ENCODE data around the gene C5. TPM values are rescaled to one million over a fixed set of nuclear protein-coding genes. Genes with fewer than 3 reads are reported as not detected.
"Not testable (repeated sequence)": the region's sequence is repeated elsewhere in the genome, so short reads cannot be mapped to it uniquely, and the experiment has no call there.

The C5 gene
- total RNA-seq, 1 donor from 2014 or later = 2.0 TPM

DNA sequence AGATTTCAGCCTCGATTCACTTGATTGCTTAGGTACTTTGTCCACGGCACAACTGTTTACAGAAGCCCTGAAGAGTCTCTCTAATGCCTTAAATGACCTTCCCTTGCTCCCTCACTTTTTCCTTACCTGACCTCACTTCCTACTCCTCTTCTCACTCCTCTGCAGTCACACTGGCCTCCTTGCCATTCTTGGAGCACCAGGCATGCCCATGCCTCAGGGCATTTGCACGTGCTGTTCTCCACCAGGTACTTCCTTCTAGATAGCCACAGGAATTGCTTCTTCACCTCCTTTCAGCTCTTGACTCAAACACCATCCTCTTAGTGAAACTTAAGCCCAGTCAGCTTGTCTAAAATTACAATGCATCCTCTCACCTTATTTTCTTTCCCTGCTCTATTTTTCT lies 71.1 kb downstream of the C5 start:
- intact Hi-C loops (cut with DNase I) = no loop called here

DNA sequence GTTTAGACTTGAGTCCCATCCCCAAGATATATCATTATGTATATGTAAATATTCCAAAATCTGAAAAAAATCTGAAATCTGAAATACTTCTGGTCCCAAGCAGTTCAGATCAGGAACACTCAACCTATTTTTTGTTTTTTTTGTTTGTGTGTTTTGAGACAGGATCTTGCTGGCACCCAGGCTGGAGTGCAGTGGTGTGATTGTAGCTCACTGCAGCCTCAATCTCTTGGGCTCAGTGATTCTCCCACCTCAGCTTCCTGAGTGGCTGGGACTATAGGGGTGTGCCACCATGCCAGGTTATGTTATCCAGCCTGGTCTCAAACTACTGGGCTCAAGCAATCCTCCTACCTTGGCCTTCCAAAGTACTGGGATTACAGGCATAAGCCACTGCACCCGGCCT lies 72.8 kb downstream of the C5 start:
- no peaks in the 10 kb centered on the region for H3K4me1 ChIP-seq
- H3K36me3 ChIP-seq = no peaks in the 10 kb centered on the region
- no peak for DNase-seq (ENCODE audit: extremely low spot score in 2 of 2)
- no peak overlapping the region for H3K27ac ChIP-seq
- H3K27me3 ChIP-seq = no peaks in the 10 kb centered on the region
- intact Hi-C loops (cut with DNase I) = no loop called here
- no peak for TF ChIP-seq POLR2A (IDR thresholded peaks at IDR 0.05)
- TF ChIP-seq POLR2AphosphoS5 (IDR thresholded peaks at IDR 0.05; ENCODE audit: insufficient read depth in 1 of 2, low read depth in 1 of 2) = no peak
- TF ChIP-seq, protein P1, sequence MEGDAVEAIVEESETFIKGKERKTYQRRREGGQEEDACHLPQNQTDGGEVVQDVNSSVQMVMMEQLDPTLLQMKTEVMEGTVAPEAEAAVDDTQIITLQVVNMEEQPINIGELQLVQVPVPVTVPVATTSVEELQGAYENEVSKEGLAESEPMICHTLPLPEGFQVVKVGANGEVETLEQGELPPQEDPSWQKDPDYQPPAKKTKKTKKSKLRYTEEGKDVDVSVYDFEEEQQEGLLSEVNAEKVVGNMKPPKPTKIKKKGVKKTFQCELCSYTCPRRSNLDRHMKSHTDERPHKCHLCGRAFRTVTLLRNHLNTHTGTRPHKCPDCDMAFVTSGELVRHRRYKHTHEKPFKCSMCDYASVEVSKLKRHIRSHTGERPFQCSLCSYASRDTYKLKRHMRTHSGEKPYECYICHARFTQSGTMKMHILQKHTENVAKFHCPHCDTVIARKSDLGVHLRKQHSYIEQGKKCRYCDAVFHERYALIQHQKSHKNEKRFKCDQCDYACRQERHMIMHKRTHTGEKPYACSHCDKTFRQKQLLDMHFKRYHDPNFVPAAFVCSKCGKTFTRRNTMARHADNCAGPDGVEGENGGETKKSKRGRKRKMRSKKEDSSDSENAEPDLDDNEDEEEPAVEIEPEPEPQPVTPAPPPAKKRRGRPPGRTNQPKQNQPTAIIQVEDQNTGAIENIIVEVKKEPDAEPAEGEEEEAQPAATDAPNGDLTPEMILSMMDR (IDR thresholded peaks at IDR 0.05) = no peak
- H3K9me3 ChIP-seq = no peaks in the 10 kb centered on the region
- H3K4me3 ChIP-seq = no peak overlapping the region

More for the DNA sequence above, 71.1 kb downstream of the C5 start:
- TF ChIP-seq, protein P1 (IDR thresholded peaks at IDR 0.05) = no peak
- no peak for TF ChIP-seq POLR2A (IDR thresholded peaks at IDR 0.05)
- H3K4me1 ChIP-seq = no peaks in the 10 kb centered on the region
- no peaks in the 10 kb centered on the region for H3K9me3 ChIP-seq
- no peaks in the 10 kb centered on the region for H3K27me3 ChIP-seq
- no peak overlapping the region for H3K4me3 ChIP-seq
- no peaks in the 10 kb centered on the region for H3K36me3 ChIP-seq
- H3K27ac ChIP-seq = no peak overlapping the region
- DNase-seq (ENCODE audit: extremely low spot score in 2 of 2) = no peak

DNA sequence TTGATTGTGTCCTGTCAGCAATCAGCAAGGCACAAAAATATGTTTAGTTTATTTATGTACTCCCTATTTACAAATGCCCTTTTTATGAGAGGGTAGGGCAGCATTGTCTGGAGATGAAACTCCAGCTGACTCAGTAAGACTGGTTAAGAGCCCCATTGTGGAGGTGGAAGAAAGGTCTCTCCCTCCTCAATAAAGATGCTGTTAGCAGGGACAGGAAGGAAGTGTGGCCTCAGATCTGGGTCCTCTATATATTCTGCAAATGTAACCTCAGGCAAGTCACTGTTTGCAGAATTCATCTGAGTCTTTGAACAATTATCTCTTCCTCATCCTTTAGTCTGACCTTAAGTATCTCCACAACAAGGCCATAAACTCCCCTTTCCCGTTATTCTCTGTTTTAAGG lies 75.2 kb downstream of the C5 start:
- Histone ChIP-seq H3K9me3 (no peaks in the 10 kb centered on the region), H3K27ac (no peak overlapping the region), H3K36me3 (no peaks in the 10 kb centered on the region), H3K27me3 (no peaks in the 10 kb centered on the region), H3K4me3 (no peak overlapping the region), H3K4me1 (no peaks in the 10 kb centered on the region)
- TF ChIP-seq POLR2A (IDR thresholded peaks at IDR 0.05) (no peak), POLR2AphosphoS5 (IDR thresholded peaks at IDR 0.05; ENCODE audit: insufficient read depth in 1 of 2, low read depth in 1 of 2) (no peak)
- TF ChIP-seq, protein P1 (IDR thresholded peaks at IDR 0.05) = no peak
- intact Hi-C loops (cut with DNase I) = no loop called here
- DNase-seq (ENCODE audit: extremely low spot score in 2 of 2) = no peak

DNA sequence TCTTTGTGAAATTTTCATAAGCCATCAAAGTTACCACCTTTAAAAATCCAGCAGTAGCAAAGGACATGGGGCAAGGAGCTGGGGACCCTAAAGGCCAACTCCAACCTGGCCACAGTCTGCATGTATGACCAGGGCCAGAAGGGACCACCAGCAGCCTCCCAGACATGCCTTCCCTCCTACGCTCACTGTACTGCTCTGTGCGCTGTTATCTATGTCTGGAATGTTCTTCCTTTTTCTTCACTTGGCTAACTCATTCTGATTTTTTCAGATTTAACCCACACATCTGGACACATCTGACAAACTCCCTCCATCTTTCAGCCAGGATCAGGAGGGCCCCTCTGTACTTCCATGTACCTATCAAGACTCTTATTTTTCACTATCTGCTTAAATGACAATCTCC lies 75.9 kb downstream of the C5 start:
- H3K27me3 ChIP-seq = no peaks in the 10 kb centered on the region

DNA sequence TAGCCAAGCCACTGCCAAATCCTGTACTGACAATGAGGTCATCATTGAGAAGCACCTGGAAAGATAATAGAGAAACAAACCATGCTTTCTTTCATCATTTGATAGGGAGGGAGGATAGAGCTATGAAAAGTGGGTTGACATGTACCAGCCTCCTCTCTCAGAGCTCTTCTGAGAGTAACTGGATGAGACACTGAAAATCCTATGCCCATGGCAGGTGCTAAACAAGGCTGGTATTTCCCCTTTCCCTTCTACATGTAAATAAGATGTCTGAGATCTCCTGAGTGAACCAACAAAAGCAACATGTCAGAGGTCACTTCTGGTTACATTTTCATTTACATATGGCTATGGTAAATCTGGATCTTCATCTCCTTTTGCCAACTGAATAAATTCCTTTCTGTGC lies 78.1 kb downstream of the C5 start:
- Histone ChIP-seq H3K27ac (no peak overlapping the region), H3K4me3 (no peak overlapping the region), H3K27me3 (no peaks in the 10 kb centered on the region), H3K36me3 (no peaks in the 10 kb centered on the region), H3K4me1 (no peaks in the 10 kb centered on the region), H3K9me3 (no peaks in the 10 kb centered on the region)
- no peak for DNase-seq (ENCODE audit: extremely low spot score in 2 of 2)
- no peak for TF ChIP-seq POLR2AphosphoS5 (IDR thresholded peaks at IDR 0.05; ENCODE audit: insufficient read depth in 1 of 2, low read depth in 1 of 2)
- no peak for TF ChIP-seq POLR2A (IDR thresholded peaks at IDR 0.05)
- TF ChIP-seq, protein P1 (IDR thresholded peaks at IDR 0.05) = no peak
- intact Hi-C loops (cut with DNase I) = no loop called here

More for the DNA sequence above, 75.9 kb downstream of the C5 start:
- Histone ChIP-seq H3K9me3 (no peaks in the 10 kb centered on the region), H3K36me3 (no peaks in the 10 kb centered on the region), H3K27ac (no peak overlapping the region), H3K4me3 (no peak overlapping the region), H3K4me1 (no peaks in the 10 kb centered on the region)
- DNase-seq (ENCODE audit: extremely low spot score in 2 of 2) = no peak
- no peak for TF ChIP-seq POLR2A (IDR thresholded peaks at IDR 0.05)
- TF ChIP-seq, protein P1 (IDR thresholded peaks at IDR 0.05) = no peak
- no peak for TF ChIP-seq POLR2AphosphoS5 (IDR thresholded peaks at IDR 0.05; ENCODE audit: insufficient read depth in 1 of 2, low read depth in 1 of 2)
- intact Hi-C loops (cut with DNase I) = no loop called here

DNA sequence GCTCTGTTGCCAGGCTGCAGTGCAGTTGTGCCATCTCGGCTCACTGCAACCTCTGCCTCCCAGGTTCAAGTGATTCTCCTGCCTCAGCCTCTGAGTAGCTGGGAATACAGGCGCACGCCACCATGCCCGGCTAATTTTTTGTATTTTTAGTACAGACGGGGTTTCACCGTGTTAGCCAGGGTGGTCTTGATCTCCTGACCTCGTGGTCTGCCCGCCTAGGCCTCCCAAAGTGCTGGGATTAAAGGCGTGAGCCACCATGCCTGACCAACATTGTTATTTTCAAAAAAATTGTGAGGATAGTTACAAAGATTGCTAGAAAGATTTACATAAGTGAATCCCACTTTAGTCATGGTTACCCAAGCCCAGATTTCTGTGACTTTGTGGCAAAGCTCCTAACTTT lies 78.6 kb downstream of the C5 start:
- DNase-seq (ENCODE audit: extremely low spot score in 2 of 2); H3K4me3 ChIP-seq; H3K36me3 ChIP-seq; H3K9me3 ChIP-seq; intact Hi-C loops (cut with DNase I); H3K27ac ChIP-seq; H3K4me1 ChIP-seq; H3K27me3 ChIP-seq: not testable (repeated sequence)

All from vagina (tissue), 2 donors.